Activated CD4-positive, alpha-beta T cell treated with anti-CD3 and anti-CD28 coated beads for 24 hours (primary cell): ENCODE results near the gene NEURL3.

Source experiments
- DNase-seq, 2 donors: peaks; one replicate each; pipeline ENCODE4 v3.0.0-alpha.2; 2020; ENCODE audit warnings: low read depth in 2 of 2

The NEURL3 gene

GRCh38 chr2:96527286-96528005, 22.3 kb upstream of the NEURL3 start:
- DNase-seq = peak in 1 of 2 donors; percentile 65

- DNase-seq = no peak
Measured at GRCh38 chr2:96526615-96527285, 21.6 kb upstream of the NEURL3 start.

GRCh38 chr2:96526101-96526591, 21.0 kb upstream of the NEURL3 start:
- DNase-seq = no peak

- DNase-seq = no peak
Measured at GRCh38 chr2:96525211-96525507, 20.0 kb upstream of the NEURL3 start.

- no peak for DNase-seq
Measured at GRCh38 chr2:96524482-96525210, 19.5 kb upstream of the NEURL3 start.

- no peak for DNase-seq
Measured at GRCh38 chr2:96523659-96524481, 18.7 kb upstream of the NEURL3 start.

- DNase-seq = no peak
Measured at GRCh38 chr2:96522304-96523203, 17.4 kb upstream of the NEURL3 start.

GRCh38 chr2:96521219-96521618, 16.1 kb upstream of the NEURL3 start:
- no peak for DNase-seq

GRCh38 chr2:96520697-96521096, 15.5 kb upstream of the NEURL3 start:
- DNase-seq = no peak

- no peak for DNase-seq
Measured at GRCh38 chr2:96520231-96520630, 15.1 kb upstream of the NEURL3 start.

- no peak for DNase-seq
Measured at GRCh38 chr2:96517079-96517478, 11.9 kb upstream of the NEURL3 start.

- no peak for DNase-seq
Measured at GRCh38 chr2:96514521-96514920, 9.4 kb upstream of the NEURL3 start.

- no peak for DNase-seq
Measured at GRCh38 chr2:96512341-96512740, 7.2 kb upstream of the NEURL3 start.

GRCh38 chr2:96511851-96512250, 6.7 kb upstream of the NEURL3 start:
- no peak for DNase-seq

GRCh38 chr2:96510931-96511595, 5.9 kb upstream of the NEURL3 start:
- no peak for DNase-seq

- DNase-seq = no peak
Measured at GRCh38 chr2:96509847-96510230, 4.7 kb upstream of the NEURL3 start.

- peak; percentile 46 to 67 for DNase-seq
Measured at GRCh38 chr2:96509114-96509846, 4.1 kb upstream of the NEURL3 start.

GRCh38 chr2:96508521-96509113, 3.5 kb upstream of the NEURL3 start:
- DNase-seq = no peak

GRCh38 chr2:96507957-96508520, 2.9 kb upstream of the NEURL3 start:
- peak; percentile 81 to 87 for DNase-seq
